ENCODE data around the gene PPP2R3A.

Gene PPP2R3A

DNA sequence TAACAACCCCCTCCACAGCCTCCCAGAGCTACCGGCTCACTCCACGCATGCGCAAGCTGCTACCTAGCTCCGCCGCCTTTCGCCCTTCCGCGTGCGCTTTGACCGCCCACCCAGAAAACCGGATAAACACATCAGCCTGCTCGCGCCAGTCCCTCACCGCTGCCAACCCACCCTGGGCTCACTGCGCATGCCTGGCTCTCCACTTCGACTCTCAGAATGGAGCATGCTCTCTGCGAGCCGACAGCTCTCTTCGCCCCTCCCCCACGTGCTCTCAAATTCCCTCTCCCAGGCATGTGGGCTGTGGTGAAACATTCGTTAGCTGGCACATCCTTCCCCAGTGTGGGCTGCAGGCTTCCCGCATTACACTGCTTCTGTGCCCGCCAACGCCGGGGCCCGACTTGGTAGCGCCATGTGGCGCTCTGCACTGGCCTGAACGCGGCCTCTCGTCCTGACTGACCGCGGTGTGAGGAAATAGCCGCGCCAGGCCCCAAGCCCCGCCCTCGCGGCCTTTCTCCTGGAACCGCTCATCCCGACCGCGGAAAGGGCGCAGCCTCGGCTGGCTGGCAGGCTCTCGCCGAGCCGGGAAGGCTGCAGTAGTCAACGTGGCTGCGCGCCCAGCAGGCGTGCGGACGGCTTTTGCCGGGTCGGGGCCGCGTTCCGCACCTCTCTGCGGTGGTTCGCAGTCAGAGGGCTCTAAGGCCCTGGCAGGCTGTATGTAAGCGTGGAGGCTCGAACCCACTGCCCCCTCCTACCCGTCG, 231.1 kb downstream of the PPP2R3A start:
- peak; percentile 98 to 99 for DNase-seq

DNA sequence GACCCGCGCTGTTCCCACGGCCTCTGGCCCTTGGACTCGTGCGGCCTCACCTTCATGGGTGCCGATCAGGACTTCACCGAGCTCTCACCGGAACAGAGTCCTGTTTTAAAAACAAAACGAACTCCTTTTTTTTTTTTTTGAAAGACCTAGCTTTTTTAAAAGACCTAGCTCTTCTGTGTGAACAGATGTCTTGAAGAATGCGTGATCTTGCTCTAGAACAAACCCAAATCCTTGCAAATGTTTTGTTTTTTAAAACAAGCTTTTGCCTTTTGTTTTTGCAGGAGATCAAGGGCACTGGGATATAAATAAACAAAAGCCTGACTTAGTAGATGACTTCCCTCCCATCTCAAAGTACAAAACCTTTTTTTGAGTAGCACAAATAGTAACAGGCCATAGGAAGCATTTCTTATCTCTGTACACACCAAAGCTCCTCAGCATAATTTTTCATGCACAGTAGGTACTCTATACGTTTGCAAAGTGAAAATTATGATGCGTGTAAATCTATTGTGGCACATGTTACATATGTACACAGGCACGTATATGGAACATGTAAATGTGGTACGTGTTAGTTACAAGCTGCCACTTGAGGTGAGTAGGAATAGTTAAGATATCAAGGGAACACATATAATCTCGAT, 231.7 kb downstream of the PPP2R3A start:
- DNase-seq, result no peak
